ENCODE data around the gene CHAD.
"Not testable (repeated sequence)": the region's sequence is repeated elsewhere in the genome, so short reads cannot be mapped to it uniquely, and the experiment has no call there.

The CHAD gene

DNA sequence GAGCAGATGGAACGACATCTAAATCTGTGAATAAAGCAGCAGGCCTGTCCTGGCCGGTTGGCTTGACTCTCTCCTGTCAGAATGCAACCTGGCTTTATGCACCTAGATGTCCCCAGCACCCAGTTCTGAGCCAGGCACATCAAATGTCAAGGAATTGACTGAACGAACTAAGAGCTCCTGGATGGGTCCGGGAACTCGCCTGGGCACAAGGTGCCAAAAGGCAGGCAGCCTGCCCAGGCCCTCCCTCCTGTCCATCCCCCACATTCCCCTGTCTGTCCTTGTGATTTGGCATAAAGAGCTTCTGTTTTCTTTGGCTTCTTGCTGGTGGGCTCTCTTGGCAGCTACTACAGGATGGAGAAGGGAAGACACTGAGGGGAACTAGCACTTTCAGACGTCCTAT is 5.8 kb upstream of the CHAD start:
- no peak overlapping the region for H3K4me3 ChIP-seq (ENCODE audit: low read depth, low read length)
- TF ChIP-seq CTCF (IDR thresholded peaks at IDR 0.05; ENCODE audit: insufficient read depth, low read depth, low read length, missing control alignments) = no peak
- no peak for DNase-seq (ENCODE audit: low read depth)

- no peak for TF ChIP-seq CTCF (IDR thresholded peaks at IDR 0.05; ENCODE audit: insufficient read depth, low read depth, low read length, missing control alignments)
- DNase-seq (ENCODE audit: low read depth) = no peak
- H3K4me3 ChIP-seq (ENCODE audit: low read depth, low read length) = no peak overlapping the region
These were observed 5.2 kb upstream of the CHAD start for GRCh38 chr17:50473901-50474300.

GRCh38 chr17:50472761-50473161 is 4.1 kb upstream of the CHAD start:
- not testable (repeated sequence) for H3K4me3 ChIP-seq (ENCODE audit: low read depth, low read length); DNase-seq (ENCODE audit: low read depth)

- no peak overlapping the region for H3K4me3 ChIP-seq (ENCODE audit: low read depth, low read length)
- TF ChIP-seq CTCF (IDR thresholded peaks at IDR 0.05; ENCODE audit: insufficient read depth, low read depth, low read length, missing control alignments) = no peak
- DNase-seq (ENCODE audit: low read depth) = no peak
These were observed 3.6 kb upstream of the CHAD start for GRCh38 chr17:50472286-50472685.

- no peak for TF ChIP-seq CTCF (IDR thresholded peaks at IDR 0.05; ENCODE audit: insufficient read depth, low read depth, low read length, missing control alignments)
- no peak for DNase-seq (ENCODE audit: low read depth)
- H3K4me3 ChIP-seq (ENCODE audit: low read depth, low read length) = no peak overlapping the region
These were observed 2.6 kb upstream of the CHAD start for GRCh38 chr17:50471009-50471905.

- no peak for TF ChIP-seq CTCF (IDR thresholded peaks at IDR 0.05; ENCODE audit: insufficient read depth, low read depth, low read length, missing control alignments)
- no peak overlapping the region for H3K4me3 ChIP-seq (ENCODE audit: low read depth, low read length)
- DNase-seq (ENCODE audit: low read depth) = no peak
These were observed 1.7 kb upstream of the CHAD start for GRCh38 chr17:50470426-50470825.

DNA sequence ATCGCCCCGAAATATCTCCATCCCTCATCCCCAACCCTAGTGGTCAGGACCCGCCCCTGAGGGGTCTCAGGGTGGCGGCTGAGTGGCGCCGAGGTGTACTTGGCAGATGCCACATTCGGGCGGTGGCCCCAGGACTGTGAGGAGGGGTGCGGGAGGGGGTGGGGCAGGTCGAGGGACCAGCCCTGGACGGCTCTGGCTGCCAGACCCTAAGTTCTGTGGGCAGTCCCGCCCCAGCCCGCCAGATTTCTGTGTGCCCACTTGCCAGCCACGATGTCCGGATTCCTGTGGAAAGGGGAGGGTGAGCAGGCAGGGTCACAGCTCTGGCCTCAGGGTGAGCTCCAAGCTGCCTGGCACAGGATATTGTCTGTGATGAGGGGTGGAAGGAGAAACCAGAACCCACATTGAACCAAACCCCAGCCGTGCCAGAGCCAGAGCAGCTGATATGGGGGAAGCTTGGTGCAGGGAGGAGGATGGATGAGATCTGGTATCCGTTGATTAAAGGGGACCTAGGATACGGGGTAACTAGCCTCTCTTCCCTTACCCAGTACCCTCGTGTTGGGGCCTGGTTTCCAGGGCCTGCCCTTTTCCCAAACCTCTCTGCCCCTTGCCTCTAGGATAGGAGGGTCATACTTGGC is 1.1 kb upstream of the CHAD start:
- DNase-seq (ENCODE audit: low read depth) = no peak
- no peak for TF ChIP-seq CTCF (IDR thresholded peaks at IDR 0.05; ENCODE audit: insufficient read depth, low read depth, low read length, missing control alignments)
- no peak overlapping the region for H3K4me3 ChIP-seq (ENCODE audit: low read depth, low read length)
